Measurements from ENCODE around the gene GJA4. TPM values are rescaled to one million over a fixed set of nuclear protein-coding genes. Genes with fewer than 3 reads are reported as not detected.

The GJA4 gene
- polyA plus RNA-seq, 1 donor = 11.2 TPM

DNA sequence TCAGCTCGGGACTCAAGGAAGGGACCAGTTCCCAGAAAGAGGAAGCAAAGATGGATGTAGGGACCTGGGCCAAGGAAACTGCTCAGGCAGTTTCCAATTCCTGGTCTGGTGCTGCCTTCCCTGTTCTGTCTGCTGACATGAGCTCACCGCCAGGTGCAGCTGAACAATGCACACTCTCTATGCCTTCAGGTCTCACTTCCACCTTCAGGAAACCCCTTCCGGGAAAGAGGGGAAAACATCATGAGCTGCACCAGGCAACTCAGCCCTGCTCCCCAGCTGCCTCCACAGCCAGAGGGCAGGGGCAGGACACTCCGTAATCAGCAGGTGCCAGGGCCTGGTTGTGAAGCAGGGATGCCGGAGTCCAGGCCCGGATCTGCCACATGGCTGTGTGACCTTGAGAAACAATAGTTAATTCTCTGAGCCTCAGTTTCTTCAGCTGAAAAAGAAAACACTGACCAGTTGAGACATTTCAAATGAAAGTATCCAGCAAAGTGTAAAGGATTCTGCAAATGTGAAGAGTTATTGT is 39.0 kb downstream of the GJA4 start:
- DNase-seq = no peak

DNA sequence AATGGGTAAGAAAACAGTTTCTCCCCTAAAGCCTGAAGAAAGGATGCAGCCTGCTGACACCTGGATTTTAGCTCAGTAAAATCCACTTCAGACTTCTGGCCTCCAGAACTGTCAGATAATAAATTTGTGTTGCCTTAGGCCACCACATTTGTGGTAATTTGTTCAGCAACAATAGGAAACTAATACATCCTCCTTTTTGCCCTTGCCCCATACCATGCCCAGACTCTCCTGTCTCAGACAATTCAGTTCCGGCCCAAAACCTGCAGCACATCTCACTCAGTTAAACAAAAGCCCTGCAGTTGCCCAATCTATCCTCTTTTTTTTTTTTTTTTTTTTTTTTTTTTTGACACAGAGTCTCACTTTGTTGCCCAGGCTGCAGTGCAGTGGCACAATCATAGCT is 40.9 kb downstream of the GJA4 start:
- DNase-seq = no peak

DNA sequence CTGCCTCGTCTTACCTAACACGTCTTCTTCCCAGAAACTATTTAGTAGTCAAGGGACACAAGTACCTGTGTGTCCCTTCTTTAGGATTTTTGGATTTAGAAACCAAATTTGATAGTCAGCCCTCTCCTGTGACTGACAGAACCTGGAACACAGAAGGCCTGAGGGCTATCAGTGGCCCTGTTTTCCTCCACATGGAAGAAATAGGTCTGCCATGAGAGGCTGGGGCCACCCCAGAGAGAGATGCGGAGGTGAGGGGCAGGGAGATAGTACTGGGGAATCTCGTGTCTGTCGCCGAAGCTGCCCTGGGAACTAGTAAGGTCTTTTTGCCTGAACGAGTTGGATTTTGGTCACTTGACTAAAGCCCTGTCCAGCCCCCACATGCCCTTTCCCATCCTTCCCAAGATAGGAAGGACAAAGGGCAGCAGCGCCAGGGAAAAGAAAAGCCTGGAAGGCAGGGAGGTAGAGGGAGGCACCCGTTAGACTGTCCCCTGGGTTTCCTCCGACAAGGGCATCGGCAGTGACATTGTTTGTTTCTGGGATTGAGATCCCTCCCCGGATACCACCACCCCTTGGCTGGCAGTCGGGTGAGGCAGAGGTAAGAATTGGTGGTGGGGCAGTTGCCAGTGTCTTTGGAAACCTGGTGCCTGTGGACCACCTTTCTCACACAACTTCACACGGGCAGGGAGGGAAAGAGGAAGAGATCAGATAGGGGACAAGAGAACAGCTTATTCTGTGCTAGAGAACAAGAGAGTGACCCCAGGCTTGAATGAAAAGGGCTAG is 46.9 kb downstream of the GJA4 start:
- DNase-seq = no peak

DNA sequence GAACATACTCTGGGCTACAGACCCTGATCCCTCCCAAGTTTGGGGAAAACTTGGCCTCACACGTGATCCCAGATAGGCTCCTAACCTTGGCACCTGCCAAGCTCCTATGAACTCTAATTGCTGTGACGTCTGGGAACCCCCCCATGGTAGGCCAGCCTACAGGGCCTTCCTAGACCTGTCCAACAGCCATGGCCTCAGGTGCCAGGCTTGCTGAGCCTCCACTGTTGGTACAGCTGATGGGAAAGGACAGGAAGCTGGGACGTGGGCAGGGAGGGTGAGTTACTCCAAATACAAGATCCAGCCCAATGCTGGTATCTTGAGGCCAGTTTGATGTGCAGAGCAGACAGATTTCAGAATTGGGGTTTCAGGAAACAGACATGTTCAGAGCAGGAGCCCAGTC is 47.6 kb downstream of the GJA4 start:
- DNase-seq = no peak

DNA sequence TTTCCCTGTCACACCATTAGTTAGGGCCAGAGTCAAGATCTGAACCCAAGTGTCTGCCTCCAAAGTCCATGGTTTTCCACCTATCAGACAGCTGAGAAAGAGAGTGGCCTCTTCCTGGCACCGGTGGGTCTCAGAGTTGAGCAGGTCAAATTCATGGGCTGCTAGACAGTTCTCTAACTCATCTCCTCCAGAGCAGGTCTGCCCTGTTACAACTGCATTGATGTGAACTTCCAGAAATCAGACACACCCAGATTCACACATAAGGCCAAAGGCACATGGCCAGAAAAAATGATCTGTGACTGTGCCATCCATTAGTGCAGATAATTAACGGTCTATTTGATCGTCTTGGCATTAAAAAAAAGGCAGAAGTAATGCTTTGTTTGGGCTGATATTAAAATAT is 49.3 kb downstream of the GJA4 start:
- no peak for DNase-seq

DNA sequence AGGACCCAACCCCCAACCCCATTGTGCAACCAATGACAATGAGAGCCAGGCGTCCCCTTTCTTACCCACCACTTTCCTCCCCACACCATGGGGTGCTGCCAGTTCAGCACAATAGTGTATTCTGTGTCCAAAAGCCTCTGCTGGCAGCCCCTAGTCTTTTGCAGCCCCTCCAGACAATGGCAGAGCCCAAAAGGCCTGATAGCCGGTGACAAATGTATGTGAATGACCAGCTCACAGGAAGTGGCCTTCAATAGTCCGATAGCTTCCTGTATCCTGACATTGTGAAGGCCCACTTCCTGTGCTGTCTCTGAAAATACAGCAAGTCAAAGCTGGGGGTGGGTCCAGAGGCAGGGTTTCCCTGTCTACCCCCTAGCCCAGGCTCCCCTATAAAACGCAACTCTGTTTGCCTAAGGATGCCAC is 50.2 kb downstream of the GJA4 start:
- DNase-seq = no peak

DNA sequence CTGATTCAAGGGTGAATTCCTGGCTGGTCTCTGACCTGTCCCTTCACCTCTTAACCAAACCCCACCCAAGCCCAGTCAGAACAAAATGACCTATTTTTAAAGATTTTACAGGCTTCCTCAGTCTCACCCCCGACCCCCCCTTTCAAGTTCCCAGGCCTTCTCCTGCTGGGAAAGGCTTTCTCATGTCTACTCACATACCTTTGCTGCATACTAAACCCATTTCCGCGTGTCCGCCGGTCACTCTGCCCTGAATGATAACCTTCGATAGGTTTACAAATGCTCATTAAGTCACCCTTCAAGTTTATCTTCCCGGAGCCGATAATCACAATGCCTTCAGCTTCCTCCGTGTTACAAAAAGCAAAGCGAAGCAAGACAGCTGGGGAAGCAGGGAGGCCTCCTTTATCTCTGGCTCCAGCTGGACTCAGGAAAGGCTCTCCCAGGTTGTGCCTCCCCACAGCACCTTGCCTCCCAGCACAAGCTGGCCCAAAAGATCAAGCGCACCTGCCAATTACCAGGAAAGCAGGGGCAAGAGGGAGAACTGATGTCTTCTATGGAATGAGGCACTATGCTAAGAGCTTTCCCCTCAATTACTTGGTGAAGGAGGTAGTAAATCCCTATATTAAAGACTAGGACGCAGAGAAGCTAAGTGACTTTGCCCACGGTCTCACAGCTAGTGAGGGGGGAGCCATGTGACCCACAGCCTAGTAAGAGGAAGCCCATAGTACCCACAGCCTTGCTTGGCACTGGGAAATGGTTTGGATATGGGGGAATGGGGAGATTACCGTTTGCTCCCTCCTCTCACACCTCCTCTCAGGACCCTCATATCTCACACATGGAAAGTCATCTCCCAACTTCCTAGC is 50.8 kb downstream of the GJA4 start:
- DNase-seq = no peak

DNA sequence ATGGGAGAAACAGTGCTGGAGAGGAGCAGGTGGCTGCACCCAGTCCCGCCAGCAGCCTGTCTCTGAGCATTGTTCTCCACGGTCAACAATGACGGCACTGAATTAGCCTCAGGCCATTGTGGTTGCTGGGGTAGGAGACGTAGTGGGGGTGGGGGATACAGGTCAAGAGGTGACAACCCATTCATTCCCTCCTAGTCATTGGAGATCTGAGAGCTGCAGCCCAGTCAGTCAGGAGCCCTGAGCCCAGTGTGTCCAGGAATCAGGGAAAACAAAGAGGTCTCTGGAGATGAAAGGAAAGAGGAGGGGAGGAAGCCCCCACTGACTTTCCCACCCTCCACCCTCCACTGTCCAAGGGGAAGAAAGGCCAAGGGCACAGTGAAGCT is 51.4 kb downstream of the GJA4 start:
- DNase-seq = no peak

Other genes starting within 250 kb of the GJA4 start
- 0.20 TPM for gene GJB5, start 38.0 kb upstream of the GJA4 start, polyA plus RNA-seq (ENCODE audit: insufficient read length)
- 0.25 TPM for gene GJB4, start 33.3 kb upstream of the GJA4 start, polyA plus RNA-seq (ENCODE audit: insufficient read length)
- 0.23 TPM for gene GJB3, start 11.8 kb upstream of the GJA4 start, polyA plus RNA-seq (ENCODE audit: insufficient read length)
- gene SMIM12, start 66.8 kb downstream of the GJA4 start, polyA plus RNA-seq (ENCODE audit: insufficient read length) = 34.8 TPM
- gene DLGAP3, start 136.7 kb downstream of the GJA4 start, polyA plus RNA-seq (ENCODE audit: insufficient read length) = 1.9 TPM
- gene TMEM35B, start 192.3 kb downstream of the GJA4 start, polyA plus RNA-seq (ENCODE audit: insufficient read length) = 25.9 TPM
- gene ZMYM6, start 238.9 kb downstream of the GJA4 start, polyA plus RNA-seq (ENCODE audit: insufficient read length) = 29.8 TPM